PC-3 (cell line): ENCODE measurements around the gene ERMAP. TPM values are rescaled to one million over a fixed set of nuclear protein-coding genes. Genes with fewer than 3 reads are reported as not detected.
"Not testable (repeated sequence)": the region's sequence is repeated elsewhere in the genome, so short reads cannot be mapped to it uniquely, and the experiment has no call there.

Source experiments
- ATAC-seq: fragments of 200-7000 bp; cut with Tn5 transposase; 2 replicates; pipeline ENCODE4 v1.9.1; 2020; ENCODE audit warnings: mild to moderate bottlenecking, moderate library complexity
- BruUV-seq: library from RNA; stranded (reverse); fragments of 400-500 nt; replicated peaks from 2 replicates; lab custom pipeline; 2021; lab: Mats Ljungman, UMichigan
- CTCF ChIA-PET: fragments of 300-600 bp; sonication (Branson Sonifier 250); formaldehyde crosslinking; loops from one replicate; lab custom pipeline; 2022; ENCODE audit warnings: antibody characterized with exemption; lab: Charles Lee
- POLR2A ChIA-PET: fragments of 300-600 bp; sonication (Branson Sonifier 250); formaldehyde crosslinking; loops from one replicate; lab custom pipeline; 2022; ENCODE audit warnings: antibody characterized with exemption; ENCODE audit not compliant: unreplicated experiment; lab: Charles Lee
- DNase-seq: peaks from one replicate; pipeline ENCODE4 v3.0.0-alpha.2; 2015
- H2AFZ ChIP-seq: fragments of 300-600 bp; sonication (generic); 2 replicates; pipeline ENCODE4 v1.6.0; 2016; ENCODE audit warnings: antibody characterized with exemption, low read length
- H3F3A ChIP-seq: fragments of 300-600 bp; sonication (generic); one replicate; pipeline ENCODE4 v1.6.0; 2017; ENCODE audit warnings: antibody characterized with exemption, low read length, control low read depth, mild to moderate bottlenecking; ENCODE audit not compliant: unreplicated experiment
- H3K27ac ChIP-seq: fragments of 300-600 bp; sonication (generic); 2 replicates; pipeline ENCODE4 v1.5.1; 2016; ENCODE audit warnings: mild to moderate bottlenecking, low read length
- H3K27me3 ChIP-seq: fragments of 300-600 bp; sonication (generic); 2 replicates; pipeline ENCODE4 v1.6.1; 2016; ENCODE audit warnings: low read length, mixed read lengths
- H3K36me3 ChIP-seq: fragments of 300-600 bp; sonication (generic); 2 replicates; pipeline ENCODE4 v1.6.1; 2016; ENCODE audit warnings: low read depth, mixed run types, low read length, mixed read lengths
- H3K4me1 ChIP-seq: fragments of 300-600 bp; sonication (generic); 2 replicates; pipeline ENCODE4 v1.5.1; 2016; ENCODE audit warnings: low read length; ENCODE audit not compliant: insufficient read depth
- H3K4me2 ChIP-seq: fragments of 300-600 bp; sonication (generic); 2 replicates; pipeline ENCODE4 v1.6.0; 2016; ENCODE audit warnings: low read length
- H3K4me3 ChIP-seq: fragments of 300-600 bp; sonication (generic); 2 replicates; pipeline ENCODE4 v1.5.1; 2016; ENCODE audit warnings: mild to moderate bottlenecking, low read length, mixed read lengths
- H3K79me2 ChIP-seq: fragments of 300-600 bp; sonication (generic); 2 replicates; pipeline ENCODE4 v1.6.1; 2017; ENCODE audit warnings: low read length, mixed read lengths
- H3K9ac ChIP-seq: fragments of 300-600 bp; sonication (generic); 2 replicates; pipeline ENCODE4 v1.6.0; 2016; ENCODE audit warnings: mild to moderate bottlenecking, low read length
- H3K9me2 ChIP-seq: fragments of 300-600 bp; sonication (generic); replicated peaks from 2 replicates; pipeline ENCODE4 v1.6.1; 2016; ENCODE audit warnings: mixed run types, low read length, mixed read lengths
- H3K9me3 ChIP-seq: fragments of 300-600 bp; sonication (generic); 2 replicates; pipeline ENCODE4 v1.6.1; 2016; ENCODE audit warnings: low read length, mixed read lengths
- H4K20me1 ChIP-seq: fragments of 300-600 bp; sonication (generic); 2 replicates; pipeline ENCODE4 v1.6.1; 2016; ENCODE audit warnings: low read length, mixed read lengths
- EZH2 ChIP-seq: fragments of 300-600 bp; sonication (generic); IDR thresholded peaks from one replicate; pipeline ENCODE4 v1.6.1; 2017; ENCODE audit warnings: antibody characterized with exemption, mild to moderate bottlenecking, low read length; ENCODE audit not compliant: unreplicated experiment
- EZH2phosphoT487 ChIP-seq: fragments of 300-600 bp; sonication (generic); IDR thresholded peaks from 2 replicates; pipeline ENCODE4 v1.6.1; 2018; ENCODE audit warnings: mild to moderate bottlenecking, antibody characterized with exemption, low read length, borderline replicate concordance
- intact Hi-C: fragments of 100-400 bp; cut with micrococcal nuclease; formaldehyde crosslinking; loops from 2 replicates; pipeline ENCODE4 v1.9.0; 2023
- total RNA-seq: library from RNA; depleted of rRNA; stranded (reverse); fragments of >200 nt; gene quantifications from 2 replicates; pipeline ENCODE4 v1.2.3, GENCODE V29; 2014
- TF ChIP-seq, protein P1 (sequence below): fragments of 300-600 bp; sonication (generic); conservative IDR thresholded peaks from 2 replicates; pipeline ENCODE4 v1.5.1; 2017; ENCODE audit warnings: antibody characterized with exemption, low read depth, mild to moderate bottlenecking, low read length

The ERMAP gene
- total RNA-seq, 1 experiment from 2014 or later: 5.4 TPM

- ChIA-PET POLR2A (no interaction called here), CTCF (no interaction called here)
- Histone ChIP-seq H3K9ac (no peak overlapping the region), H3K36me3 (no peaks in the 10 kb centered on the region), H3K4me3 (no peak overlapping the region), H2AFZ (no peak overlapping the region), H3K79me2 (no peaks in the 10 kb centered on the region), H3F3A (no peaks in the 10 kb centered on the region), H3K27ac (no peak overlapping the region), H4K20me1 (no peaks in the 10 kb centered on the region), H3K9me2 (no peaks in the 10 kb centered on the region), H3K9me3 (no peaks in the 10 kb centered on the region), H3K4me1 (no peaks in the 10 kb centered on the region), H3K4me2 (no peak overlapping the region), H3K27me3 (no peaks in the 10 kb centered on the region)
- no TSS peak for BruUV-seq
- DNase-seq: no peak
- no peak for ATAC-seq
- TF ChIP-seq EZH2 (no peak), EZH2phosphoT487 (no peak)
- TF ChIP-seq, protein P1, sequence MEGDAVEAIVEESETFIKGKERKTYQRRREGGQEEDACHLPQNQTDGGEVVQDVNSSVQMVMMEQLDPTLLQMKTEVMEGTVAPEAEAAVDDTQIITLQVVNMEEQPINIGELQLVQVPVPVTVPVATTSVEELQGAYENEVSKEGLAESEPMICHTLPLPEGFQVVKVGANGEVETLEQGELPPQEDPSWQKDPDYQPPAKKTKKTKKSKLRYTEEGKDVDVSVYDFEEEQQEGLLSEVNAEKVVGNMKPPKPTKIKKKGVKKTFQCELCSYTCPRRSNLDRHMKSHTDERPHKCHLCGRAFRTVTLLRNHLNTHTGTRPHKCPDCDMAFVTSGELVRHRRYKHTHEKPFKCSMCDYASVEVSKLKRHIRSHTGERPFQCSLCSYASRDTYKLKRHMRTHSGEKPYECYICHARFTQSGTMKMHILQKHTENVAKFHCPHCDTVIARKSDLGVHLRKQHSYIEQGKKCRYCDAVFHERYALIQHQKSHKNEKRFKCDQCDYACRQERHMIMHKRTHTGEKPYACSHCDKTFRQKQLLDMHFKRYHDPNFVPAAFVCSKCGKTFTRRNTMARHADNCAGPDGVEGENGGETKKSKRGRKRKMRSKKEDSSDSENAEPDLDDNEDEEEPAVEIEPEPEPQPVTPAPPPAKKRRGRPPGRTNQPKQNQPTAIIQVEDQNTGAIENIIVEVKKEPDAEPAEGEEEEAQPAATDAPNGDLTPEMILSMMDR: no peak
- intact Hi-C loops: no loop called here
Measured at GRCh38 chr1:42806593-42806992, 10.3 kb upstream of the ERMAP start.

DNA sequence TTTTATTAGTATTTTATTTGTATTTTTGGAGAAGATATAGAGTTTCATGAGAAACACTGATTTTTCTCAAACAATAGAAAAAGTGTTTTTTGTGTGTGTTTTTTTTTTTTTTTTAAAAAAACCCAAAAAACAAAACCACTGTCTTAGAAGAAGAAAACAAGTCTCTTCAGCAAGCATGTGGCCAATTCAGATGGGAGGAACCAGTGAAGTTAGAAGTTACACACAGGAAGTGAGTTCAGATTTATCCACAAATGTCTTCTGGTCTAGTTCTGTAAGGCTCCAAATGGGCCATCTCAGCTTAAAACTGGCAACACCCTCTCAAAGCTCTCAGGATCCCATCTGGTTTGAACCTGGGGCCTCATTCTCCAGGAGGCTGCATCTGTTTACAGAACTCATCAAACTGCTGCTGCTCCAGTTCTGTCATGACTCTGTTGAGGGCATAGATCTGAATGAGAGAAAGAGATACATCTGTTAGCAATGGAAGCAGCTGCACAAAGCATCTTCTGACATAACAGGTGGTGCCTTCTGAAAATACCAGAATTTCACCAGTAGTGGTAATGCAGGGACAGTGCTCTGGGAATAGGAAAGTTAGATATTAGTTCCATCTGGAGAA, 9.8 kb upstream of the ERMAP start:
- Histone ChIP-seq H3F3A (no peaks in the 10 kb centered on the region), H3K36me3 (no peaks in the 10 kb centered on the region), H3K9me2 (no peaks in the 10 kb centered on the region), H3K4me3 (no peak overlapping the region), H3K27ac (no peak overlapping the region), H4K20me1 (no peaks in the 10 kb centered on the region), H2AFZ (no peak overlapping the region), H3K9ac (no peak overlapping the region), H3K4me1 (no peaks in the 10 kb centered on the region), H3K79me2 (no peaks in the 10 kb centered on the region), H3K9me3 (no peaks in the 10 kb centered on the region), H3K4me2 (no peak overlapping the region), H3K27me3 (no peaks in the 10 kb centered on the region)
- ATAC-seq (no peak), DNase-seq (no peak)
- intact Hi-C loops: no loop called here
- ChIA-PET CTCF (no interaction called here), POLR2A (no interaction called here)
- no TSS peak for BruUV-seq
- TF ChIP-seq, protein P1: no peak
- no peak for TF ChIP-seq EZH2
- no peak for TF ChIP-seq EZH2phosphoT487

DNA sequence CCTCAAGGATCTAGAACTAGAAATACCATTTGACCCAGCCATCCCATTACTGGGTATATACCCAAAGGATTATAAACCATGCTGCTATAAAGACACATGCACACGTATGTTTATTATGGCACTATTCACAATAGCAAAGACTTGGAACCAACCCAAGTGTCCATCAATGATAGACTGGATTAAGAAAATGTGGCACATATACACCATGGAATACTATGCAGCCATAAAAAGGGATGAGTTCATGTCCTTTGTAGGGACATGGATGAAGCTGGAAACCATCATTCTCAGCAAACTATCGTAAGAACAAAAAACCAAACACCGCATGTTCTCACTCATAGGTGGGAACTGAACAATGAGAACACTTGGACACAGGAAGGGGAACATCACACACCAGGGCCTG, 2.1 kb upstream of the ERMAP start:
- H3K4me1 ChIP-seq: peaks cover 14% of the 10 kb centered on the region
- CTCF ChIA-PET: not testable (repeated sequence)

More for the DNA sequence above, 2.1 kb upstream of the ERMAP start:
- POLR2A ChIA-PET, H3K79me2 ChIP-seq, ATAC-seq, H3K27me3 ChIP-seq, H3K9ac ChIP-seq, DNase-seq, H3K9me2 ChIP-seq, H3K36me3 ChIP-seq, H3K9me3 ChIP-seq, H4K20me1 ChIP-seq, H3K27ac ChIP-seq, H3K4me3 ChIP-seq, H2AFZ ChIP-seq, BruUV-seq, H3K4me2 ChIP-seq, H3F3A ChIP-seq: not testable (repeated sequence)
- intact Hi-C loops: loop anchor here (5.0 kb wide), 1 partner anchor 48 kb away; the partner anchor contains the start of genes C1orf50 and P3H1
